Islet of Langerhans (tissue), 1 donor: ENCODE data around the gene SETD2.

Experiments
- FAIRE-seq: peaks from one replicate; lab custom pipeline; 2011; peaks lifted over from hg19 to GRCh38; lab: Jason Lieb, UNC

SETD2 gene

GRCh38 chr3:47008234-47008796 lies 155.6 kb downstream of the SETD2 start:
- FAIRE-seq = no peak

GRCh38 chr3:47007482-47008233 lies 156.3 kb downstream of the SETD2 start:
- FAIRE-seq = no peak

- no peak for FAIRE-seq
These were observed 156.9 kb downstream of the SETD2 start for GRCh38 chr3:47007001-47007400.

- FAIRE-seq = no peak
These were observed 157.7 kb downstream of the SETD2 start for GRCh38 chr3:47006145-47006651.

GRCh38 chr3:47005212-47006144 lies 158.4 kb downstream of the SETD2 start:
- FAIRE-seq = no peak

GRCh38 chr3:47004369-47005211 lies 159.3 kb downstream of the SETD2 start:
- no peak for FAIRE-seq

GRCh38 chr3:47003461-47004368 lies 160.2 kb downstream of the SETD2 start:
- no peak for FAIRE-seq

GRCh38 chr3:47003056-47003410 lies 160.9 kb downstream of the SETD2 start:
- no peak for FAIRE-seq

- no peak for FAIRE-seq
These were observed 161.5 kb downstream of the SETD2 start for GRCh38 chr3:47002171-47003055.

GRCh38 chr3:47001731-47002170 lies 162.2 kb downstream of the SETD2 start:
- no peak for FAIRE-seq

- FAIRE-seq = no peak
These were observed 162.8 kb downstream of the SETD2 start for GRCh38 chr3:47000922-47001730.

- FAIRE-seq = no peak
These were observed 163.6 kb downstream of the SETD2 start for GRCh38 chr3:47000198-47000815.

- FAIRE-seq = no peak
These were observed 164.3 kb downstream of the SETD2 start for GRCh38 chr3:46999516-47000197.

GRCh38 chr3:46998852-46999515 lies 164.9 kb downstream of the SETD2 start:
- FAIRE-seq = no peak

GRCh38 chr3:46998121-46998851 lies 165.6 kb downstream of the SETD2 start:
- no peak for FAIRE-seq

GRCh38 chr3:46997453-46998091 lies 166.3 kb downstream of the SETD2 start:
- FAIRE-seq = no peak
